GM12801 (cell line): ENCODE results near the gene RABGAP1L.

Source experiments
- TF ChIP-seq, protein P1 (sequence below): IDR thresholded peaks from one replicate; pipeline ENCODE4 v1.5.1; 2011; ENCODE audit warnings: control low read depth; ENCODE audit not compliant: insufficient read length; ENCODE audit errors: extremely low read depth

The RABGAP1L gene

GRCh38 chr1:174491606-174492005, 332.3 kb downstream of the RABGAP1L start:
- TF ChIP-seq, protein P1, sequence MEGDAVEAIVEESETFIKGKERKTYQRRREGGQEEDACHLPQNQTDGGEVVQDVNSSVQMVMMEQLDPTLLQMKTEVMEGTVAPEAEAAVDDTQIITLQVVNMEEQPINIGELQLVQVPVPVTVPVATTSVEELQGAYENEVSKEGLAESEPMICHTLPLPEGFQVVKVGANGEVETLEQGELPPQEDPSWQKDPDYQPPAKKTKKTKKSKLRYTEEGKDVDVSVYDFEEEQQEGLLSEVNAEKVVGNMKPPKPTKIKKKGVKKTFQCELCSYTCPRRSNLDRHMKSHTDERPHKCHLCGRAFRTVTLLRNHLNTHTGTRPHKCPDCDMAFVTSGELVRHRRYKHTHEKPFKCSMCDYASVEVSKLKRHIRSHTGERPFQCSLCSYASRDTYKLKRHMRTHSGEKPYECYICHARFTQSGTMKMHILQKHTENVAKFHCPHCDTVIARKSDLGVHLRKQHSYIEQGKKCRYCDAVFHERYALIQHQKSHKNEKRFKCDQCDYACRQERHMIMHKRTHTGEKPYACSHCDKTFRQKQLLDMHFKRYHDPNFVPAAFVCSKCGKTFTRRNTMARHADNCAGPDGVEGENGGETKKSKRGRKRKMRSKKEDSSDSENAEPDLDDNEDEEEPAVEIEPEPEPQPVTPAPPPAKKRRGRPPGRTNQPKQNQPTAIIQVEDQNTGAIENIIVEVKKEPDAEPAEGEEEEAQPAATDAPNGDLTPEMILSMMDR = no peak

GRCh38 chr1:174497478-174497877, 338.2 kb downstream of the RABGAP1L start:
- TF ChIP-seq, protein P1 = no peak

- TF ChIP-seq, protein P1 = no peak
Observed at GRCh38 chr1:174519844-174520243, 360.5 kb downstream of the RABGAP1L start.

- TF ChIP-seq, protein P1 = no peak
Observed at GRCh38 chr1:174531751-174532150, 372.4 kb downstream of the RABGAP1L start.

- TF ChIP-seq, protein P1 = no peak
Observed at GRCh38 chr1:174534789-174535188, 375.5 kb downstream of the RABGAP1L start.

DNA sequence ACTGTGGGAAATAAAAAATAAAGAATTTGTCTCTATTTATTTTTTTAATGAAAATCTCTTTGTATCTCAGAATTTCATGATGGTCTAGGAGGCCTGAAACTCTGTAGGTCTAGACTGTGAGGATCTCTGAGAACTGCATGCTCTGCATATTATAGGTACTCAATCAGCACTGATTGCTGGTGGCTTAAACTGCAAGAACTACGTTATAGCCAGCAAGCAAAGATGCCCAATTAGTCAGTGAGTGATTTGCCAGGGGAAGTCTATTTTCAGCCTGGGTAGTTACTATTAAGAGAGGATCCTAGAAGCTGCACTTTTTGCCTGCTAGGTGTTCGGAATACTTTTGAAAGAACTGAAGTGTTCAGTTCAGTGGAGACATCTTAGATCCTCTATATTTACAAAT, 375.9 kb downstream of the RABGAP1L start:
- TF ChIP-seq, protein P1 = no peak

GRCh38 chr1:174550296-174550695, 391.0 kb downstream of the RABGAP1L start:
- TF ChIP-seq, protein P1 = no peak

DNA sequence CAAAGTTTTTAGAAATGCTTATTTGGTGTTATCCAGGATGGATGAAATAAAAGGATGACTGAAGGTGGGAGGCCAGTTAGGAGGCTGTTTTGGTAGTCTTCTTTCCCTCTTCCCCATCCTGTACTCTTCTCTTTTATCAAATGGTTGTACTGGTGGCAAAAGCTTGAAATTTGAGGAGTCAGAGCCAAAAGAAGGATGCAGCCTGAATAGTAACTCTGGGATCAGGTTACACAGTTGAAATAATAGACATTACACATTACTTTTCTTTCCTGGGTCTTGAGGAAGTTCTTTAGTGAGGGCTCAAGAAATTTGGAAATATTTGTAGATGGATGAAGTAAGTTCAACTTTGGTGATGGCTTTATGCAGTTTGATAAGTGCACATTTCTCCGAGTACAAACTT, 397.1 kb downstream of the RABGAP1L start:
- TF ChIP-seq, protein P1 = no peak
